GM21576 (cell line): ENCODE results near the gene KIF21B.
"Not testable (repeated sequence)": the region's sequence is repeated elsewhere in the genome, so short reads cannot be mapped to it uniquely, and the experiment has no call there.

Experiments used
- ATAC-seq: cut with Tn5 transposase; IDR thresholded peaks from one replicate; pipeline ENCODE4 v1.9.1; 2021; ENCODE audit warnings: mild to moderate bottlenecking, moderate library complexity; ENCODE audit not compliant: unreplicated experiment

KIF21B gene

DNA sequence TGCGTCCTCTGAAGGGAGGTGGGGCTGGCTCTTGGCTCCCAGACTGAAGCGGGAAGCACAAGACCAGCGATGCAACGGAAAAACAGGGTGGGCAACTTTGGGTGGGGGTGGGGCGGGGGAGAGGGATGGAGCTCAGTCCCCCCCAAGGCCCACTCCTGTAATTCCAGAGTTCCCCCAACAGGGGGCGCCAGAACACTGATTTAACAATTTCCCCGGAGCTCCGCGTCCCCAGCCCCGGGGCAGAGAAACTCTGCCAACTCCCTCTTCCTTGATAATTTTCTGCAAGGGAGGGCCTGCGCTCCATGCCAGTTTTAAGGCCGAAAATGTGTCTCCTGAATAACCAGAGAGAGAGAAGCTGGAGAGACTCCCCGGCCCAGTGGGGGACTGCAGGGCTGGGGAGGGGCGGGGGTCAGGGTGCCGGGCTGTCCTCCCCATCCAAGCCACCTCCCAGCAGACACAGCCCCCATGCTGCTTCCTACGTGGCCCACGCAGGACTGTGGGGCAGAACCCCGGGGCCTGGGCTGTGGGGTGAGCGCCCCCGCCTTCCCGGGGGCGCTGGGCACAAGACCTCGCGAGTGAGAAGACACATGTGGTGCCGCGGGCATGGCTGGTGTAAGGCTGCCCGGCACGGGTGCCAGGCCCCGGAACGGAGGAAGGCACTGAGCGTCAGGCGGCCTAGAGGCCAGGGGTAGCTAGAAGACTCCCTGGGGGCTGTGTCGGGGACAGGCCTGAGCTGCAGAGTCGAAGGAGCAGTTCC is 51.4 kb downstream of the KIF21B start:
- ATAC-seq = no peak

DNA sequence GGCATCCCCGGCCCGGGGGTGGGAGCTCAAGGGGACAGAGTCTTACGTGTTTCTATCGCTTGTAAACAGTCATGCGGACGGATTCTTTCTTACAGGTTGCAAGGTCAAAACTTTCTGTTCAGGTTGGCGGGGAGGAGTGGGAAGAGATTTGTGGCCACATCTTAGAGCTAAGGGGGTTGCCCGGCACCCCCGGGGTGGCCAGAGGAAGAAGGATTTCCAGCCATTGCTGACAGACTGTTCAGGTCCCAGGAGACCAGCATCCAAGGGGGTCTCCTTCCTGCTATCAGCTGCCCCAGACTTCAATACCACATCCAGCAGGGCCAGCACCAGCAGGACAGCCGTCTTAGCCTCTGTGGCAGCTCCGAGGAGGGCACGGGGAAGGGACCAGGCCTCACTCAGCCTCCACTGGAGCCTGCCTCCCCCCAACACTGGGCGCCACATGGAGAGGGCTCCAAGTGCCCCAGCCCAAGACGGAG is 52.0 kb downstream of the KIF21B start:
- ATAC-seq = no peak

DNA sequence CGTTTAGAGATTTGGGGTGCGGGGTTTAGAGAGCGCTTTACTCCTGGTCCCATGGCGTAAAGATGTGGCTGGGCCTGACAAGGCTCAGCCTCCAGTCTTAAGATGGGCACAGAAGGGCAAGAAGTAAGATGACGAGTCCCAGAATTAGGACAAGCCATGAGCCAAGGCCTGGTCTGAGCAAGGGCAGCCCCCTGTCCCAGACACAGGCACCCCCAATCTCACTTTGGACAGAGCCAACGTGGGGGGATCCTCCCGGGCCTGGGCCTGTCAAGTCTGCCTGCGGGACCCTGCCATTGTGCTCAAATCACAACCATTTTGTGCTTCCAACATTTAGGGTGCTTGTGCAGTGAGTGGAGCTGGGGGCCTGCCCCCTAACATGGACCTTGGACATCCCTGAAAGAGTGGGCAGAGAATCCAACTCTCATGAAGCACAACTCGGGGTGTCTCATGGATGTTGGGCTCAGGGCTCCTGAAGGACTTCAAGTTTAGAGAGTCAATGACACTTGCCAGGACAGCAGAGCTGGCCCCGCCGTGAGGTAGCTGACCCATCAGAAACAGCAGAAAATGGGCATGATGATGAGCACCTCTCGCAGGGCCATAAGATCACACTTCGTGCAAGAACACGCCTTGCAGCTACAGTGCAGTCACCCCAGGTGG is 52.6 kb downstream of the KIF21B start:
- ATAC-seq = no peak

- ATAC-seq = peak; percentile 87
Observed at GRCh38 chr1:200969726-200970561, 53.6 kb downstream of the KIF21B start.

- ATAC-seq = no peak
Observed at GRCh38 chr1:200968469-200969410, 54.8 kb downstream of the KIF21B start.

- no peak for ATAC-seq
Observed at GRCh38 chr1:200967693-200968468, 55.6 kb downstream of the KIF21B start.

- no peak for ATAC-seq
Observed at GRCh38 chr1:200966934-200967333, 56.6 kb downstream of the KIF21B start.

- ATAC-seq = no peak
Observed at GRCh38 chr1:200965111-200965805, 58.3 kb downstream of the KIF21B start.

- not testable (repeated sequence) for ATAC-seq
Observed at GRCh38 chr1:200963888-200964287, 59.6 kb downstream of the KIF21B start.

- ATAC-seq = no peak
Observed at GRCh38 chr1:200963076-200963475, 60.4 kb downstream of the KIF21B start.

DNA sequence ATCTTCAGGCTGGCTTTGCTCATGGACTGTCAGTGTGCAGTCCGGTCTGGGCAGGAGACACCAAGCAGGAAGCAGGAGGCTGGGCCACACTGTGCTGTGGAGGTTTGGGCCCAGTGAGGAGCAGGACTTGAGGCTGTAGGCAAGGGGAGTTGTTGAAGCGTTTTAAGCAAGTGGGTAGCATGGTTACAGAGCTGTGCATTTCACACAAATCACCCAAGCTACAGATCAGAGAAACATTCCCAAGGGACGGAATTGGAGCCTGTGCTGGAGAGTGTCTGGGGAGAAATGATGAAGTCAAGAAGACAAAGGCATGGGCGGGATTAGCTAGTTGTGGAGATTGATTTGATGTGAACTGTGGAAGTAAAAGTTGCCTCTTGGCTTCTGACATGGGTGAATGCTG is 60.9 kb downstream of the KIF21B start:
- no peak for ATAC-seq

DNA sequence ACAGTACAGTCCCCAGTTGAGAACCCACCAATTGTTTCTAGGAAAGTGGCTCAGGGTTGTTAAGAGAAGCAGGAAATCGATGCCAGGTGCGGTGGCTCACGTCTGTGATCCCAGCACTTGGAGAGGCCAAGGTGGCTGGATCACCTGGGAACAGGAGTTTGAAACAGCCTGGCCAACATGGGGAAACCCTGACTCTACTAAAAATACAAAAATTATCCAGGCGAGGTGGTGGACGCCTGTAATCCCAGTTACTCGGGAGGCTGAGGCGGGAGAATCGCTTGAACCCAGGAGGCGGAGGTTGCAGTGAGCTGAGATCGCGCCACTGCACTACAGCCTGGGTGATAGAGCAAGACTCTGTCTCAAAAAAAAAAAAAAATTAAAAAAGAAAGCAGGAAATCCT is 61.4 kb downstream of the KIF21B start:
- not testable (repeated sequence) for ATAC-seq

- ATAC-seq = no peak
Observed at GRCh38 chr1:200960948-200961340, 62.6 kb downstream of the KIF21B start.

DNA sequence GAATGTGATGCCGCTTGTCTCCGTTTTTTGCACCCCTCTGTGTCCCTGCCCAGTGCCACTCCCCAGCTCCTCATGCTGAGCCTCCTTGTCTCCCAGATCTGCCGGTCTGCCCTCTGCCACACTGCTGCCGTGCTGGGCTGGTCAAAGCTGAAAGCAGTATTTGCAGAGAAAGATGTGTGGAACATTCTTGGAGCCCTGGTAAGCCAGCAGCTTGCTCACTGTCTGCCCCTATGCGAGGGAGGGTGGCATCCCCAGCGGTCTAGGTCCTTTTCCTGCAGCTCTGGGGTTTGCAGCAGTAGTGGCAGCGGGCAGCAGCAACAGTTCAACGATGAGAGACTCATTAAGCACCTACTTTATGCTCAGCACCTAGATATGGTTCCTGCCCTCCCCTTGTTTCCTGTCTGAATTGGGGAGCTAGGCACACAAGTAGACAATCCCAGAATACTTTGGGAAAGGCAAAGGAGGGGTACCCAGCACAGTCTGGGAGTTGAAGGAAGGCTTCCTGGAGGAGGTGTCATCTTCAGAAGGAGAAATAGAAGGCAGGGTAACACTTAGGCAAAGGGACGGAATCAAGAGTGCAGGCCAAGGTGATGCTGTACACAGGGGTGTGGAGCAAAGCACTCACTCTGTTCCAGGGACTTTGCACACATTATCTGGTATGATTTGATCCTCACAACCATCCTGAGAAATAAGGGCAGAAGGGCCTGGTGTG is 63.1 kb downstream of the KIF21B start:
- no peak for ATAC-seq

- ATAC-seq = no peak
Observed at GRCh38 chr1:200959411-200959921, 64.0 kb downstream of the KIF21B start.

GRCh38 chr1:200958597-200958996 is 64.9 kb downstream of the KIF21B start:
- no peak for ATAC-seq

DNA sequence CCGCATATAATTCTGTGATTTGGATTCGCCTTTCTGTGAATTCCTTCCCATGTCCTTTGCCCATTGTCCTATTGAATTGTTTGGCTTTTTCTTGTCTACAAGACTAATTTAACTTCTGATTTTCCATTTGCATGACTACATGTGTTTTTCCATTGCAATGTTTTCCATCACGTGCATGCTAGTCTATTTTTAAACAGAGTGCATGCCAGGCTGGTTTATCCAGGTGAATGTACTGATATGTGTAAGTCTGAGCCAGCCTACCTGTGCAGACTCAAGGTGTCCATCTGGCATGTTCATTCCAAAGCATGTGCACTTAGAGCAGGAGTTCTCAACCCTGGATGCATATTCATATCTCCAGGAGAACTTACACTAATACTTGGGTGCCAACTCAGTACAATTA is 69.1 kb downstream of the KIF21B start:
- ATAC-seq = no peak

DNA sequence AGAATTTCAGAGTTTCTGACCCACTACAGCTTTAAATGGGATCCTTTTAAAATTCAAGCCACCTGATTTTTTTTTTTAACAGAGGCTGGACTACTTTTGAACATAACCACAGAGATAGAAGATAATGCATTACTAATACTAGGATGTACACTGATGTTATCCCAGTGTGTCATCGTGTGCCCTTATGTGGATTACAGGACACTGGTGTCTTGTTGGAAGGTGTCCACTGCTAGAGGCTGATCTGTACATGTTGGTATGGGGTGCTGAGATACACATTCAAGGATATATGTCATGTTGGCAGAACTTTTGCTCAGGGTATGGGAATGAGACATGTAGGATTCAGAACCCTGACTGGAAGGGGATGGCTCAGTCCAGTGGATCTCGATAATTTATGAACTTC is 72.5 kb downstream of the KIF21B start:
- ATAC-seq = no peak
